Measurements from ENCODE around the gene PAM16.

The PAM16 gene

DNA sequence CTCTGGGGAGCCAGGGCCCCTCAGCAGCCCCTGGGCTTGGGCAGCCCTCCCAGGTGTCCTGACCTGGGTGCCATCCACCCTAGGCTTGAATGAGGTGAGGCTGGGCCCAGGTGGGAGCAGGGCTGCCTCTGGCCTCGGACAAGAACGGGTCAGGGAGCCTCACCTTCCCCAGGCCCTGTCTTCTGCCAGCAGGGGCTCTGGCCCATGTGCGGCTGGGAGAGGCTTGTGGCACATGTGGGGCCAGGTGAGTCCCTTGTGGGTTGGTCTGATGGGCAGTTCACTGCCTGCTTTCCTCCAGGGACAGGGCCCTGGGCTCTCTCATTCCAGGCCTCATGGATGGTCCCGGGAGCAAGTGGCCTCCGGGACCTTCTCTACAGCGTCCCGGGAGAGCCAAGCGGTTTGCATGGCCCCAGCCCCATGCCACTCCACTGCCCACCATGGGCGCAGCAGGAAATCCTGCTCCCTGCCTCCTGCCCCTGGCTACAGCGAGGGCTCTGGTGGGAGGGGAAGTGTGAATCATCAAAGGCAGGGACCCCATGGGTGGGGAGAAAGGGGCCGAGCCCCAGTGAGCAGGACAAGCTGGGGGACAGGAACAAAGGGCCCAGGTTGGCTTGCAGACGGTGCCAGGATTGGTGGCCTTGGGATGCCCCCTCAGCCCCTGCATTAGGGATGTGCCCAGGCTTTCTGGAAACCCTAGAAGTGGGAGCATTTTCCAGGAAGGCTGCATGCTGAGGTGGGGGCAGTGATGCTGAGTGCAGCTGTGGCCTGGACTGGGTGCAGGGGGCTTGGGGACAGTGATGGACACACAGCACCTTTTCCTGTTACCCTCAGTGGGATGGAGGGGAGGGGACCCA lies 32.7 kb upstream of the PAM16 start:
- DNase-seq: no peak

DNA sequence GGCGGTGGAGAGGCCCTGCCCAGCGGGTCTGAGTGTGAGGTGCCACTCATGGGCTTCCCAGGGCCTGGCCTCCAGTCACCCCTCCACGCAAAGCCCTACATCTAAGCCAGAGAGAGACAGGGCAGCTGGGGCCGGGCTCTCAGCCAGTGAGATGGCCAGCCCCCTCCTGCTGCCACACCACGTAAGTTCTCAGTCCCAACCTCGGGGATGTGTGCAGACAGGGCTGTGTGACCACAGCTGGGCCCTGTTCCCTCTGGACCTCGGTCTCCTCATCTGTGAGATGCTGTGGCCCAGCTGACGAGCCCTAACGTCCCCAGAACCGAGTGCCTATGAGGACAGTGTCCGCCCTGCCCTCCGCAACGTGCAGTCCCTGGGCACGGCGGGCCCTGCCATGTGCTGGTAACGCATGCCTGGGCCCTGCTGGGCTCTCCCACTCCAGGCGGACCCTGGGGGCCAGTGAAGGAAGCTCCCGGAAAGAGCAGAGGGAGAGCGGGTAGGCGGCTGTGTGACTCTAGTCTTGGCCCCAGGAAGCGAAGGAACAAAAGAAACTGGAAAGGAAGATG lies 31.8 kb upstream of the PAM16 start:
- no peak for DNase-seq

DNA sequence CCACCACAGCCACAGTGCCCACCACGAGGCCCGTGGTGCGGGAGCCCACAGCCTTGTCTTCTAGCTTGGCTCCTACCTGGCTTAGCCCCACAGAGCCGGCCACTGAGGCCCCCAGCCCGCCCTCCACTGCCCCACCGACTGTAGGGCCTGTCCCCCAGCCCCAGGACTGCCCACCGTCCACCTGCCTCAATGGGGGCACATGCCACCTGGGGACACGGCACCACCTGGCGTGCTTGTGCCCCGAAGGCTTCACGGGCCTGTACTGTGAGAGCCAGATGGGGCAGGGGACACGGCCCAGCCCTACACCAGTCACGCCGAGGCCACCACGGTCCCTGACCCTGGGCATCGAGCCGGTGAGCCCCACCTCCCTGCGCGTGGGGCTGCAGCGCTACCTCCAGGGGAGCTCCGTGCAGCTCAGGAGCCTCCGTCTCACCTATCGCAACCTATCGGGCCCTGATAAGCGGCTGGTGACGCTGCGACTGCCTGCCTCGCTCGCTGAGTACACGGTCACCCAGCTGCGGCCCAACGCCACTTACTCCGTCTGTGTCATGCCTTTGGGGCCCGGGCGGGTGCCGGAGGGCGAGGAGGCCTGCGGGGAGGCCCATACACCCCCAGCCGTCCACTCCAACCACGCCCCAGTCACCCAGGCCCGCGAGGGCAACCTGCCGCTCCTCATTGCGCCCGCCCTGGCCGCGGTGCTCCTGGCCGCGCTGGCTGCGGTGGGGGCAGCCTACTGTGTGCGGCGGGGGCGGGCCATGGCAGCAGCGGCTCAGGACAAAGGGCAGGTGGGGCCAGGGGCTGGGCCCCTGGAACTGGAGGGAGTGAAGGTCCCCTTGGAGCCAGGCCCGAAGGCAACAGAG lies 31.0 kb upstream of the PAM16 start:
- no peak for DNase-seq

DNA sequence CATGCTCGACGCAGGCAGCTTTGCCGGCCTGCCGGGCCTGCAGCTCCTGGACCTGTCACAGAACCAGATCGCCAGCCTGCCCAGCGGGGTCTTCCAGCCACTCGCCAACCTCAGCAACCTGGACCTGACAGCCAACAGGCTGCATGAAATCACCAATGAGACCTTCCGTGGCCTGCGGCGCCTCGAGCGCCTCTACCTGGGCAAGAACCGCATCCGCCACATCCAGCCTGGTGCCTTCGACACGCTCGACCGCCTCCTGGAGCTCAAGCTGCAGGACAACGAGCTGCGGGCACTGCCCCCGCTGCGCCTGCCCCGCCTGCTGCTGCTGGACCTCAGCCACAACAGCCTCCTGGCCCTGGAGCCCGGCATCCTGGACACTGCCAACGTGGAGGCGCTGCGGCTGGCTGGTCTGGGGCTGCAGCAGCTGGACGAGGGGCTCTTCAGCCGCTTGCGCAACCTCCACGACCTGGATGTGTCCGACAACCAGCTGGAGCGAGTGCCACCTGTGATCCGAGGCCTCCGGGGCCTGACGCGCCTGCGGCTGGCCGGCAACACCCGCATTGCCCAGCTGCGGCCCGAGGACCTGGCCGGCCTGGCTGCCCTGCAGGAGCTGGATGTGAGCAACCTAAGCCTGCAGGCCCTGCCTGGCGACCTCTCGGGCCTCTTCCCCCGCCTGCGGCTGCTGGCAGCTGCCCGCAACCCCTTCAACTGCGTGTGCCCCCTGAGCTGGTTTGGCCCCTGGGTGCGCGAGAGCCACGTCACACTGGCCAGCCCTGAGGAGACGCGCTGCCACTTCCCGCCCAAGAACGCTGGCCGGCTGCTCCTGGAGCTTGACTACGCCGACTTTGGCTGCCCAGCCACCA lies 30.2 kb upstream of the PAM16 start:
- no peak for DNase-seq

DNA sequence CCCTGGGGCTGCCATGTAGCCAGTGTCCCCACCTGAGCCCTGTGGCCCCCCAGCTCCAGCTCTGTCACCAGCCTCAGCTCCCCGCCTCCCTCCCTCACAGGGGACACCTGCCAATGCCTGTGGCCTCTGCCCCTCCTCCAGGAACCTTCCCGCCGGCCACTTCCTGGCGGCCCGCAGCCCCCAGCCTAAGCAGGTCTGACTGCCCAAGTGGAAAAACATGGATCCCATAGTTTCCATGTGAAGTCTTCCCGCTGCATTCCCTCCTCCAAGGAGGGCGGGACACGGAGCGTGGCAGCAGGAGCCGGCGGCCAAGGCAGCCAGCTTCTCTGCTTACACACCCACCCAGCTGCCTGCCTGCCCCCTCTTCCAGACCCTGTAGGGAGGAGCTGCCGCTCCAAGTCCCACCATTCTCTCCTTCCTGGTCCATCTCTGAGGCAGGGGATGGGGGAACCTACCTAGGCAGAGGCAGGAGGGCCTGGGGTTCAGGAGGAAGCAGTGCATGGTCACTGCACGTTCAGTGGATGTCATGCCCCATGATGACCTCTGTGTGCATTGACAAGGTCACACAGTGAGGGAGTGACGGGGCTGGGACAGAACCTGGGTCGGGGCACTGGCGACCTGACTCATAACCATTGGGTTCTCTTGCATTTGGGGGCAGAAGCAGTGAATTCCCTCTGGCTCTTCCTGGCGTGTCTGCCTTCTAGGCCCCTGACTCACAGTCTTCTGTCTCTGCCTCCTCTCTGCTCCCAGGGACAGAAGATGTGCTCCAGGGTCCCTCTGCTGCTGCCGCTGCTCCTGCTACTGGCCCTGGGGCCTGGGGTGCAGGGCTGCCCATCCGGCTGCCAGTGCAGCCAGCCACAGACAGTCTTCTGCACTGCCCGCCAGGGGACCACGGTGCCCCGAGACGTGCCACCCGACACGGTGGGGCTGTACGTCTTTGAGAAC lies 29.3 kb upstream of the PAM16 start:
- DNase-seq: peak; percentile 41

DNA sequence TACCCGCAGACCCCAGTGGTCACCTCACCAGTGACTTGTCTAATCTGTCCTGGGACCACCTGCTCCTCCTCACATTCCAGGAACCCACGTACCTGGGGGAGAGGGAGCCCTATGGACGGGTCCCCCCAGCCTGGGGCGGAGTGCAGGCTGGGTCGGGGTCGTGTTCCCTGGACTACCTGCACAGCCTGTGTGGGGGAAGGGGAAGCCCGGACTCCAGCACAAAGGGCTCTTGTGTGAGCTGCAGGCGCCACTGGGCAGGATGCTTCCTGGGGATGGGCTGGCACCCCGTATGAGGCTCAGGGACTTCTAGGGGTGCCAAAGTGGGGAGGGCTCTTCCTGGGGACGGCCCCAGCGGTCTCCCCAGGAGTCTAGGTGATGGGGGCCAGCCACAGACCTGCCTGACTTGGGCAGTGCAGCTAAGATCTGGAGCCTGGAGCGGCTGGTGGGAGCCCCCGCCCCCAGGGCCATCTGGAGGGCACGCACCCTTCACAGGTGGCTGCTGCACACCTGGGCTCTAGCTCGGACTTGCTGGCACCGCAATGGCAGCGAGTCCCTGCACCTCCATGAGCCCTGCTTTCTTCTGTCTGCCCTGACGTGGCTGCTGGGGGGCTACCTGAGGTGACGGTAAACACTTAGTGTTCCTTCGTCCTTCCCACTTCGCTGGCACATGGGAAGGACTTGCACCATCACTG lies 28.0 kb upstream of the PAM16 start:
- no peak for DNase-seq

DNA sequence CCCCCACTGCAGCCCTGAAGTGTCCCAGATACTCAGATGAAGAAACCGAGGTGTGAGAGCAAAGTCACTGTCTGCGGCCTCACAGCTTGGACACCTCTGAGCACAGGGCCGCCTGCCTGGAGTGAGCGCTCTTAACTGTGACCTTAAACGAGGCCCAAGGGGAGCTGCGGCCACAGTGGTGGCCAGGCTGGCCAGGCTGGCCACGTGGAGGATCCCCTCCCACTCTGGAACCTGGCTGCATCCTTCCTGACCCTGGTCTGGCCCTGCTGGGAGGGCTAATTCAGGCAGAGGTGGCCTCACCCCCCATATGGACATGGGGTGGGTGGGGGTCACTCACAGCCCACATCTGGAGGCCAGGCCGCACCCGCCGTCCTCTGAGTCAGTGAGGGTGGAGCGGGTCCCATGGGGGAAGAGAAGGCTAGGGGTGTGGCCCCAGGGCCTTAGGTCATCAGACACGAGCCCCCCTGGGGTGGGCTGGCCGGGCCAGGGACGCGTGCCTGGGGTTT lies 27.1 kb upstream of the PAM16 start:
- DNase-seq: no peak

DNA sequence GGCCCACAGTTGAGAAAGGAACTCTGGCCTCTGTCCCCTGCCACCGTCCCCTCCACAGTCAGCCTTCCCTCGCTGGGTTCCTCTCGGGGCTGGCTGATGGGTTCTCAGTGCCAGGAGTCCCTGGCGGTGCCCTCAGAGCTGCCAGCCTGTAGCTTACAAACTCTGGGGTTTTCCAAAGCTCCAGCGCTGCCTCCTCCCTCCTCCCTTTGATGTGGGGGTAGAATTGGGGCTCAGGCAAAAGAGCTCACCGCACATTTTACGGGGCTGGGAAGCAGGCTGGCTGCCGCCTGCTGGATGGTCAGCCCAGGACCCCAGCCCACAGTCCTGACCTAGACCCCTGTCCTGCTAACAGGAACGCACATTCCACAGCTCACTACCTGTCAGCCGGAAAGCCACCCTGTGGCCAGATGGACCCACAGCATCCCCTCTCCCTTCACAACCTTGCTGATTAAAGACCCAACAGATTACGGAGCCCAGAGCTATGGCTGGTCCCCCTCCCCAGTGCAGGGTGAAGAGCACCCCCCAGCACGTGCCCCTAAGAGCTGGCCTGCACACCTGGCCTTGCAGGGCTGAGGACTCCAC lies 26.5 kb upstream of the PAM16 start:
- DNase-seq: no peak

DNA sequence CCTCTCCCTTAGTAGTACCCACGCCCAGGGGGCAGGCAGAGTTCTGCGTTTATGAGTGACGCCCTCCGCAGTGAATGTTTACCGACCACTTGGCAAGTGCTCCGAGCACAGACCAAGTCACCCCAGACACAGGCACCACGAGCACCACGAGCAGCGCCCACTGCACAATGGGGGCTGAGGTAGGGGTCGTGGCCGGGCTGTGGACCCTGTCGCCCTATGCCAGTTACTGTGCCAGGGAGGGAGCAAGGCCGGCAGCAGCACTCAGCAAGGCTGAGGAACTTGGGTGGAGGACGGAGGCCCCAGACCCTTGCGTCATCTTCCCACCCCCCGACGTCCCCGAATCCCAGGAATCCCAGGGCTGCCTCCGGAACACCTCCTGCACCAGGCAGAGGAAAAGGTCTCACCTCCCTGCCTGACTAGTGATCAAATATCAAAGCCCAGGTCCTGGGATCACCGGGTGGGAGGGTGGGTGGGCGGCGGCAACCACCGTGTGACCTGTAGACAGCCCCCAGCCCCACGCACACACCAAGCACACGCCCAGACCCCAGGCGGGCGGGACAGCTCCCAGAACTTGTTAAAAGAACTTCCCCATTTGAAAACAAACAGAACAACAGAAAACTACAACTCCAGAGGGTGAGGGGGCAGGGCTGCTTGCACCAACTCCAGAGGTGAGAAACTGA lies 25.9 kb upstream of the PAM16 start:
- peak; percentile 11 for DNase-seq

DNA sequence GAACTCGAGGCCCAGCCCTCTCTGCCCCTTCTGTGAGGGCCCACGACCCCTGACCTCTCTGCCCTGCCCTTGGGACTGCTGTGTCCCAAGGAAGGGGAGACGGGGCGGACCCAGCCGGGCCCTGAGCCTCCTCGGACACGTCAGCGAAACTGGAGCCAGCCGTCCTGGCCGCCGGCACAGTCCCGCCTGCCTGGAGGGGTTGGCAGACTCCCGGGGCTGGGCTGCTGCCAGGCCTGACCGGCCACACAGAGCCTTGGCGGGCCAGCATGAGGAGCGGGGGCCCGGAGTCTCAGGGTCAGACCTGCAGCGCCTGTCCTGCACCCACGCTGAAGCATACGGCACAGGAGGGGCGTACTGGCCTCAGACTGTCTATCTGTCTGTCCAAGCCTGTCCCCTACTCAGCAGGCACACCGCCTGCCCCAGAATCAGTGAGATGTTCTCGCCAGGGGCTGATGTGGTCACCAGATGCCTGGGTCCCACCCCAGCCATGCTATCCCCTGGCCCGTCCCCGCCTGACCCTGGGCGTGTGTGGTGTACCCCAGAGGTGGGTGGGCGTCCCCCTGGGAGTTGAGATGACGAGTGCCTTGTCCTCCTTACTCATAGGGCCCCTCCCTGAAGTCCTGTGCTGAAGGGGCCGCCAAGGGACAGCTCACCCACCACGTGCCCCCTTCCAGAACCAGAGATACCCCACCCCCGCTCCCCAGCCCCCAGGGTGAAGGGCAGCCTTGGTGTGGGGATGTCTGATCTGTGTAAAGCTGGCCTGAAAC lies 25.2 kb upstream of the PAM16 start:
- DNase-seq: peak; percentile 18

DNA sequence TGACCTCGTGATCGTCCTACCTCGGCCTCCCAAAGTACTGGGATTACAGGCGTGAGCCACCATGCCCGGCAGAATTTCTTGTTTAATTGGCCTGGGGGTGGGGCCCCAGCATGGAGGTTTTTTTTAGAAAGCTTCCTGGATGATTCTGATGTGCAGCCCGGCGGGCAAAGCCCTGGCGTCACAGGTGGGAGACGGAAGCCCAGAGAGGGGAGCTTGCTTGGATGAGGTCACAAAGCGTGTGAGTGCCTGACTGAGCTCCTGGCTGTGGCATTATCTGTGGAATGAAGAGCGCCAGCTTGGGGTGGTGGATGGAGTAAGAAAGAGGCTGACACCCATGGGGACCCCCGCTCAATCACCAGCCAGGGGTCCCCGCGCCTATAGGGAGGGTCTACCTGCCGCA lies 24.6 kb upstream of the PAM16 start:
- DNase-seq: peak; percentile 9

DNA sequence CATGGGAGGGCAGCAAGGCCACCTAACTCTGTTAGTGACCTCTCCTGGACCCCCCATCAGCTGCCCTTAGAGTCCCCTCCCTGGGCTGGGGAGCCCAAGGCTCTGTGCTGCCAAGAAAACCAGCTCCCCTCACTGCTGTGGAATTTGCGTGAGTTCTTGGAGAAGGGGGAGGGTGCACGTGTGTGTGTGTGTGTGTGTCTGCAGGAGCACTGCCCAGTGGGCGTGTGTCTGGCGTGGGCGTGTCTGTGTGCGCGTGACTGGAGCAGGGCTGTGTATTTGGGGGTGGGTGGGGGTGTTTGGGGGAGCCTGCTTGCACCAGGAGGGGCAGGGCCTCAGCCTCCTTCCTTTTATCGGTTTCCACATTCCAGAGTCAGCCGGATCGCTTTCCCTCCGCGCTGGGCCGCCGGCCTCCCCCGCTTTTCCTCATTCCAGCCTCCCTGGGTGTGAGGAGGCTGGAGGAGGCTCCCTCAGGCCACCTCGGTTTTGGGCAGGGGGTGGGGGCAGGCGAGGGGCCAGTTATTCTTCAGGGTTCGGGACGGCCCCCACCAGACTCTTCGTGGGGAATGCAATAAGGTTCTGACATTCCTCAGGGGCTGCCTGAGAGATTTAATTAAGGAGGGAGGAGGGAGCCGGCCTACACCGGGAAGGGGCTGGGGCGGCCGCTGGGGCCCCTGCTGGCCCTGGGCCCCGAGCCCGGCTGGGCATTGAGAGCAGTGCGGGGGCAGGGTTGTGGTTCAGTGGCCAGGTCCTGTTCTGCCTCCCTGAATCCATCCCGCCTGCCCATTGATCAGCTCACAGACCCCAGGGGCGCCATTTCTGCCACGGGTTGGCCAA lies 23.0 kb upstream of the PAM16 start:
- DNase-seq: peak; percentile 87

DNA sequence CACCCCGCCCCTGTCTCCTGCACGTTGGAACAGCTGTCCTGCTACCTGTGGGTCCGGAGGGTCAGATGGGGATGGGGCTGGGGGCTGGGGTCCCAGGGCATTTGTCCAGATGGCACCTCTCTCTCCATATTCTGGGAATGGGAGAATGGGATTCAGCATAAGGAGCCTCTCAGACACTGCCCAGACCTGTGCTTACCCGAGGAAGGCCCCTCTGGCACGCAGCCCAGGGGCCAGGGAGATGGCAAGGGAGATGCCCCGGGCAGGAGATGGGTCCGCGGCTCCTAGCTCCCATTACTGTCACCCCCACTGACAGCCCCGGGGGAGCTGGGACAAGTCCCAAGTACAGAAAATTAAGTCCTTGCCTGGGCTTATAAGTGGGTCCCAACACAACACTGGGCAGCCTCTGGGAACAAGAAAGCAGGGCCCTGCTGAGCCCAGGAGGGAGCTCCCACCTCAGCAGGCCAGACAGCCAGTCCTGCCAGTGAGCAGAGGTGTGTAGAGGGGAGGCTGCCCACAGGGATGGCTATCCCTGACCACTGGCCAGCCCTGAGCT lies 22.3 kb upstream of the PAM16 start:
- no peak for DNase-seq

DNA sequence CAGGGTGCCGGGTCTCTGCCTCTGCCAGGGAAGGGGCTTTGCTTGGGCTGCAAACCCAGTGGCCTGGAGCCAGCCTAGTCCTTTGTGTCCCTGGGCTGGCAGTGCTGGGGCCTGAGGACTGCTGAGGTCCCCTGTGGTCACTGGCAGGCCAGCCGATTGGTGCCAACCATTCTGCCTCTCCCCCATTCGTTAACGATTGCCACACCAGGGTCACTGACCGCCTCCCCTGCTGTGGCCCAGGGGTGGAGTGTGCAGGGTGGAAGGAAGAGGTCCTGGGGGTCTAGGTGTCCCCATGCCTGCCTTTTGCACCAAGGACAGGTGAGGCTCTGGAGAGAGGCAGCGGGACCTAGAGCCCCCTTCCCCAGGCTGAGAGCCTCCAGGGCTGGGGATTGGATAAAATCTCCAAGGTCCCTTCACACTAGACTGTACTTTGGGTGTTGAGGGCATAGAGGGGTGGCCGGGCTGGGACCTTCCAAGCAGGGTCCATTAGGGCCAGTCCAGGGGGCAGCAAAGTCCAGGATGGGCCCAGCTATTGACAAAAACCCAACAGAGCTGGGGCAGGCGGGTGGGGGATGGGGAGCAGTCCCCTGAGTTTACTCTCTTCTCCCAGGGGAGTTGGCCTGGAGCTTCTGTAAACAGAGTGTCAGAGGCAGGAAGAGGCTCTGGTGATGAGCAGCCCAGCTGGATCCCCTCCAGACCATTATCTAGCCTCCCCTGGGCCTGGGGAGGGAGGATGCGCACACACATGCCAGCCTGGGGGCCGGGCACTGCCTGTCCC lies 21.6 kb upstream of the PAM16 start:
- DNase-seq: peak; percentile 33

DNA sequence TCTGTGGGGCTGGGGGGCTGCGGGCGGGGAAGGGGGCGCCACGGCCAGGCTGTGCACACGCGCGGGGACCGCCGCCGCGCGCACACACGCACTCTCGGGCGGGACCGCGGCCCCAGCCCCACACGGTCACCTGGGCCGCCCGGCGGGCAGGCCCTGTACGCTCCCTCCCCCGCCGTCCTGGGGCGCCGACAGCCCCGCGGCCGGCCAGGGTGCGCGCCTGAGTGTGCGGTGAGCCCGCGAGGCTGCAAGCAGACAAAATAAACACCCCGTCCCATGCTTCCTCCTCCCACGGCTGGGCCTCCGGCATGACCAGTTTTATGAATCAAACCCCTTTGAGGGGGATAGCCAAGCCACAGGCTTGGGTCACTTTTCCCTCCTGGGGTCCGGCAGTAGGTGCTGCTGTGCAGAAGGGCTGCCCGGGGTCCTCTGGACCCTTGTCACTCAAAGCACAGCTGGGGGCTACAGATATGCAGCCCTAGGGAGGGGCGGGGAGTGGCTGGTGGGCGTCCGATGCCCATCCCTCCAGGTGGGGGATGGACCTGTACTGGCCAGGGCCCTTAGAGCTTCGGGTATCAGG lies 21.0 kb upstream of the PAM16 start:
- peak; percentile 42 for DNase-seq

DNA sequence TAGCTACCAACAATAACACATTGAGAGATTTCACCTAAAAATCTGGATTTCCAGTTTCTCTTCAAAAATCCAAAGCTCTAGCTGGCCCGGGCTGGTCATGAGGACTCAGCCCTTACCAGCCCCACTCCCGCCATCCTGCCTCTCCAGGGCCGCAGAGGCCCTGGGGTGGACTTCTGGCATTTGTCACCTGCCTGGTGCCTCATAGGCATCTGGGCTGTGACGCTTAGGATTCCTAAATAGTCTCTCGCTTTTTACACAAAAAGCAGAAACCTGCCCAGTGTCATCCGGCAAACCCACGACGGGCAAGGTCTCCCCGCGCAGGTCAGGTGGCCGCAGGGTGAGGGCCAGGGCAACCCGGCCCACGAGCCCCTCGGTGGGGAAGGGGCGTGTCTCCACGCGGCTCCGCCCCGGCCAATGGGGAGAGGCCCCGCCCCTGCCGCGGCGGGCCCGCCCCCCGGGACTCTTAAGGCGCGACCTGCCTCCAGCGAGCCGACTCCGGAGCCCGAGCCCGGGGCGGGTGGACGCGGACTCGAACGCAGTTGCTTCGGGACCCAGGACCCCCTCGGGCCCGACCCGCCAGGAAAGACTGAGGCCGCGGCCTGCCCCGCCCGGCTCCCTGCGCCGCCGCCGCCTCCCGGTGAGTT lies 20.4 kb upstream of the PAM16 start, which contains the start of gene VASN:
Gene VASN (plus strand): TSS at position 492 of the 644 bp plus-strand sequence. CDS start 9,030 bp downstream, outside the sequence.
- DNase-seq: peak; percentile 90

Measured in eye (tissue), 1 donor.